NCI-H2196 (cell line): ENCODE results near the gene RNASET2.

Experiments
- DNase-seq: peaks from one replicate; lab custom pipeline; 2025; ENCODE audit not compliant: unreplicated experiment; lab: John Stamatoyannopoulos, UW

Gene RNASET2

GRCh38 chr6:166970776-166971175 lies 14.4 kb upstream of the RNASET2 start:
- DNase-seq: no peak

- DNase-seq: no peak
Measured at GRCh38 chr6:166970091-166970490, 13.7 kb upstream of the RNASET2 start.

GRCh38 chr6:166969390-166970002 lies 13.1 kb upstream of the RNASET2 start:
- no peak for DNase-seq

- DNase-seq: no peak
Measured at GRCh38 chr6:166966268-166966667, 9.9 kb upstream of the RNASET2 start.

GRCh38 chr6:166960609-166960978 lies 4.2 kb upstream of the RNASET2 start:
- no peak for DNase-seq

- no peak for DNase-seq
Measured at GRCh38 chr6:166959911-166960608, 3.7 kb upstream of the RNASET2 start.

- DNase-seq: no peak
Measured at GRCh38 chr6:166958926-166959861, 2.8 kb upstream of the RNASET2 start.

- DNase-seq: no peak
Measured at GRCh38 chr6:166957805-166958076, 1.4 kb upstream of the RNASET2 start.

- peak; percentile 5 for DNase-seq
Measured at GRCh38 chr6:166957087-166957804, 896 bp upstream of the RNASET2 start.

- DNase-seq: peak; percentile 0
Measured at GRCh38 chr6:166955865-166956443, 396 bp downstream of the RNASET2 start.

GRCh38 chr6:166955121-166955864 lies 1.1 kb downstream of the RNASET2 start:
- DNase-seq: no peak

- DNase-seq: no peak
Measured at GRCh38 chr6:166954118-166954713, 2.1 kb downstream of the RNASET2 start.

- DNase-seq: no peak
Measured at GRCh38 chr6:166952567-166953486, 3.5 kb downstream of the RNASET2 start.

GRCh38 chr6:166952121-166952520 lies 4.2 kb downstream of the RNASET2 start:
- DNase-seq: no peak

GRCh38 chr6:166951670-166952060 lies 4.7 kb downstream of the RNASET2 start:
- no peak for DNase-seq

GRCh38 chr6:166950892-166951669 lies 5.3 kb downstream of the RNASET2 start:
- DNase-seq: peak; percentile 15

- no peak for DNase-seq
Measured at GRCh38 chr6:166950443-166950821, 5.9 kb downstream of the RNASET2 start.
